SK-N-SH (cell line): ENCODE measurements around the gene ZNF705A.
"Not testable (repeated sequence)": the region's sequence is repeated elsewhere in the genome, so short reads cannot be mapped to it uniquely, and the experiment has no call there.

Experiments used
- CTCF ChIP-seq: fragments of 200-600 bp; sonication (generic); IDR thresholded peaks from 2 replicates; pipeline ENCODE4 v1.6.1; 2017; ENCODE audit warnings: antibody characterized with exemption, mild to moderate bottlenecking, moderate library complexity
- ELF1 ChIP-seq: IDR thresholded peaks from 2 replicates; pipeline ENCODE4 v1.4.0; 2012
- EP300 ChIP-seq, 2 experiments: IDR thresholded peaks; 2 replicates each; pipeline versions ENCODE4 v1.4.0 to v1.6.1; 2012; ENCODE audit warnings: borderline replicate concordance in 1 of 2, low read depth in 1 of 2, low read length in 1 of 2
- FOXM1 ChIP-seq: IDR thresholded peaks from 2 replicates; pipeline ENCODE4 v1.4.0; 2012; ENCODE audit warnings: low read depth, mild to moderate bottlenecking
- IRF3 ChIP-seq: fragments of 150-350 bp; IDR thresholded peaks from 2 replicates; pipeline ENCODE4 v1.6.1; 2016; ENCODE audit warnings: mild to moderate bottlenecking, low read depth, low read length
- NFIC ChIP-seq: IDR thresholded peaks from 2 replicates; pipeline ENCODE4 v1.4.0; 2012; ENCODE audit warnings: borderline replicate concordance
- PBX3 ChIP-seq: IDR thresholded peaks from 2 replicates; pipeline ENCODE4; 2012
- POLR2AphosphoS5 ChIP-seq: IDR thresholded peaks from 2 replicates; pipeline ENCODE4 v1.6.1; 2012; ENCODE audit warnings: low read depth, low read length
- RAD21 ChIP-seq: IDR thresholded peaks from 2 replicates; pipeline ENCODE4 v1.6.1; 2012; ENCODE audit warnings: mild to moderate bottlenecking, low read length
- RFX5 ChIP-seq: IDR thresholded peaks from 2 replicates; pipeline ENCODE4 v1.6.1; 2012; ENCODE audit warnings: mild to moderate bottlenecking, improper control_type of control experiment, low read length
- RXRA ChIP-seq: IDR thresholded peaks from 2 replicates; pipeline ENCODE4 v1.4.0; 2012; ENCODE audit warnings: low read depth, mild to moderate bottlenecking, borderline replicate concordance
- TEAD4 ChIP-seq: IDR thresholded peaks from 2 replicates; pipeline ENCODE4 v1.4.0; 2012; ENCODE audit warnings: mild to moderate bottlenecking, borderline replicate concordance; ENCODE audit not compliant: insufficient read depth
- ZBTB33 ChIP-seq: IDR thresholded peaks from 2 replicates; pipeline ENCODE4 v1.4.0; 2012; ENCODE audit warnings: low read depth, borderline replicate concordance

GRCh38 chr12:8183346-8183745, 26.5 kb downstream of the ZNF705A start:
- TF ChIP-seq EP300 (IDR thresholded peaks at IDR 0.05; ENCODE audit: borderline replicate concordance in 1 of 2, low read depth in 1 of 2, low read length in 1 of 2); CTCF; TEAD4; RFX5; PBX3; NFIC; RAD21; POLR2AphosphoS5; FOXM1; IRF3; RXRA; ELF1; ZBTB33: not testable (repeated sequence)
